ENCODE measurements around the gene BBIP1. TPM values are rescaled to one million over a fixed set of nuclear protein-coding genes. Genes with fewer than 3 reads are reported as not detected.

Gene BBIP1
- total RNA-seq, 2 experiments from 2014 or later: 32.4 to 34.4 TPM

DNA sequence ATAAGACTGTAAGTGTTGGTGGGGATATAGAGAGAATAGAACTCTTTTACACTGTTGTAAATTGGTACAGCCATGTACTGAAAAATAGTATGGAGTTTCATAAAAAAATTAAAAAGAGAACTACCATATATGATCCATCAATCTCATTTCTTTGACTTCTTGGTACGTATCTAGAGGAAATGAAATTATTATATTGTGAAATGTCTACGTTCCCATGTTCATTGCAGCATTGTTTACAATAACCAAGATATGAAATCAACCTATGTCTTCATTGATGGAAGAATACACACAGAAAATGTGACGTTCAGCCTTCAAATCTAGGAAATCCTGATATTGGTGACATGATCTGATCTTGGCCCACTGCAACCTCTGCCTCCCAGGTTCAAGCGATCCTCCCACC, 32.4 kb upstream of the BBIP1 start:
- intact Hi-C loops (cut with micrococcal nuclease; ENCODE audit: unreplicated experiment): no loop called here
- H3K9me3 ChIP-seq (ENCODE audit: low read length): no peaks in the 10 kb centered on the region; the same call in 1 of the 2 replicates
- H3K9me2 ChIP-seq (ENCODE audit: insufficient read depth, low read length): no peaks in the 10 kb centered on the region
- no peaks in the 10 kb centered on the region for H3K4me1 ChIP-seq (ENCODE audit: insufficient read depth, low read length, poor library complexity, severe bottlenecking)
- no peak for DNase-seq (ENCODE audit: low spot score)
- H3K27ac ChIP-seq (ENCODE audit: low read depth, low read length, poor library complexity, severe bottlenecking): no peak overlapping the region
- TF ChIP-seq EZH2phosphoT487 (IDR thresholded peaks at IDR 0.05; ENCODE audit: borderline replicate concordance, low read depth, low read length) (no peak), CTCF (conservative IDR thresholded peaks at IDR 0.05; ENCODE audit: low read length) (no peak)
- H3K79me2 ChIP-seq (ENCODE audit: insufficient read depth, low read depth, low read length): peaks cover 100% of the 10 kb centered on the region
- peaks cover 10% of the 10 kb centered on the region for H4K20me1 ChIP-seq (ENCODE audit: insufficient read depth, low read length)
- POLR2A ChIA-PET: no interaction called here
- no peak overlapping the region for H3K4me3 ChIP-seq (ENCODE audit: low read depth, low read length, poor library complexity, severe bottlenecking)
- no TSS peak for BruUV-seq (replicated peaks)
- peaks cover 80% of the 10 kb centered on the region for H3K36me3 ChIP-seq (ENCODE audit: insufficient read depth, low read length)
- no peak overlapping the region for H2AFZ ChIP-seq (ENCODE audit: low read length)
- CTCF ChIA-PET (ENCODE audit: unreplicated experiment): no interaction called here
- no peak overlapping the region for H3K4me2 ChIP-seq (ENCODE audit: low read length)

DNA sequence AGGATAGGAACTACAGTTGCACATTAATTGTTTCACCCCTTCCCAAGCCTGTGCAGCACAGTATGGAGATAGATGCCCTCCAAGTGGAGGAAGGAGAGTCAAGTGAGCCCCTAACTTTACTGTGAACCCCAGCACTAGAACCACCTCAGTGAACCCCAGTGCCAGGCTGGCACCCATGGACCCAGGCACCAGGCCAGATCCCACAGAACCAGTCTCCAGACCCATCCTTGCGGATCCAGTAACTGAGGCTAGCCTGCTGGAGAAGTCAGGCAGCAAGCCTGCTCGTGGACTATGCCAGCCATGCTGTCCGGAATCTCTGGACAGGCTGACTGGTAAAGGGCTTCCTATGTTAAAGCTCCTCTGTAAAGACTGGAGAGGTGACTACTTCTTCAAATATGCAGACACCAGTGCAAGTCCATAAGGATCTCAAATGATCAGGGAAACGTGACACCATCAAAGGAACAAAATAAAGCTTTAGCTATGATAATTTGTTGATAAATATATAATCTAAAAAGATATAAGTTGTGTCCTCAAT, 28.1 kb upstream of the BBIP1 start:
- Histone ChIP-seq H3K9me2 (ENCODE audit: insufficient read depth, low read length) (no peaks in the 10 kb centered on the region), H2AFZ (ENCODE audit: low read length) (no peak overlapping the region), H3K36me3 (ENCODE audit: insufficient read depth, low read length) (peaks cover 100% of the 10 kb centered on the region), H3K27ac (ENCODE audit: low read depth, low read length, poor library complexity, severe bottlenecking) (no peak overlapping the region), H3K4me3 (ENCODE audit: low read depth, low read length, poor library complexity, severe bottlenecking) (no peak overlapping the region), H3K79me2 (ENCODE audit: insufficient read depth, low read depth, low read length) (peaks cover 100% of the 10 kb centered on the region), H3K9me3 (ENCODE audit: low read length) (no peaks in the 10 kb centered on the region; the same call in 1 of the 2 replicates), H4K20me1 (ENCODE audit: insufficient read depth, low read length) (peaks cover 22% of the 10 kb centered on the region), H3K4me1 (ENCODE audit: insufficient read depth, low read length, poor library complexity, severe bottlenecking) (peaks cover 8% of the 10 kb centered on the region), H3K4me2 (ENCODE audit: low read length) (no peak overlapping the region)
- intact Hi-C loops (cut with micrococcal nuclease; ENCODE audit: unreplicated experiment): no loop called here
- CTCF ChIA-PET (ENCODE audit: unreplicated experiment): interaction anchor here (1.0 kb wide), 1 partner anchor 48 kb away, joined by 3 read pairs; no protein-coding TSS in a partner anchor
- POLR2A ChIA-PET: interaction anchor here (0.6 to 2.2 kb wide), 7 partner anchors 10 to 766 kb away, joined by 3 to 9 read pairs (median 3); no protein-coding TSS in a partner anchor
- BruUV-seq (replicated peaks): no TSS peak
- no peak for DNase-seq (ENCODE audit: low spot score)
- TF ChIP-seq CTCF (conservative IDR thresholded peaks at IDR 0.05; ENCODE audit: low read length): no peak
- TF ChIP-seq EZH2phosphoT487 (IDR thresholded peaks at IDR 0.05; ENCODE audit: borderline replicate concordance, low read depth, low read length): no peak

DNA sequence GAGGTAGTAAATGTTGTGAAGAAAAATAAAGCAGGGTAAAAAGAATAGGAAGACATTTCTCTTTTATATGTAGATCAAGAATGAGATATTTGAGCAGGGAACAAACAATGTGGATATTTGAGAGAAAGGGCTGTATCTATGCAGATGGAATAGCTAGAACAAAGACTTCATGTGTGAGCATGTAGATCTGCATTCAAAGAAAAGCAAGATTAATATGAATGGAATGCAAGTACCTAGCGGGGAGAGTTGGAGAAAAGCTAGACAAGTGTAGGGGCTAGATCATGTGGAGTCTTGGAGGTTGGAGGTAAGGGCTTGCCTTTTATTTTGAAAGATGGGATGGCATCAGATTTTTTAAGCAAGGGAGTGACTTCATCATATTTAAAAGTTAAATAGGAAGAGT, 27.5 kb upstream of the BBIP1 start:
- CTCF ChIA-PET (ENCODE audit: unreplicated experiment): interaction anchor here (1.0 kb wide), 1 partner anchor 49 kb away, joined by 3 read pairs; no protein-coding TSS in a partner anchor
- H4K20me1 ChIP-seq (ENCODE audit: insufficient read depth, low read length): peaks cover 27% of the 10 kb centered on the region

More for the DNA sequence above, 27.5 kb upstream of the BBIP1 start:
- intact Hi-C loops (cut with micrococcal nuclease; ENCODE audit: unreplicated experiment): no loop called here
- Histone ChIP-seq H3K27ac (ENCODE audit: low read depth, low read length, poor library complexity, severe bottlenecking) (no peak overlapping the region), H3K9me3 (ENCODE audit: low read length) (no peaks in the 10 kb centered on the region; the same call in 1 of the 2 replicates), H3K4me2 (ENCODE audit: low read length) (no peak overlapping the region), H2AFZ (ENCODE audit: low read length) (no peak overlapping the region), H3K36me3 (ENCODE audit: insufficient read depth, low read length) (peaks cover 100% of the 10 kb centered on the region), H3K4me3 (ENCODE audit: low read depth, low read length, poor library complexity, severe bottlenecking) (no peak overlapping the region), H3K79me2 (ENCODE audit: insufficient read depth, low read depth, low read length) (peaks cover 100% of the 10 kb centered on the region), H3K4me1 (ENCODE audit: insufficient read depth, low read length, poor library complexity, severe bottlenecking) (peaks cover 8% of the 10 kb centered on the region), H3K9me2 (ENCODE audit: insufficient read depth, low read length) (no peaks in the 10 kb centered on the region)
- POLR2A ChIA-PET: interaction anchor here (0.6 to 2.2 kb wide), 3 partner anchors 10 to 766 kb away, joined by 3 to 9 read pairs (median 9); no protein-coding TSS in a partner anchor
- no peak for DNase-seq (ENCODE audit: low spot score)
- TF ChIP-seq CTCF (conservative IDR thresholded peaks at IDR 0.05; ENCODE audit: low read length) (no peak), EZH2phosphoT487 (IDR thresholded peaks at IDR 0.05; ENCODE audit: borderline replicate concordance, low read depth, low read length) (no peak)
- no TSS peak for BruUV-seq (replicated peaks)
